Mesothelial cell of epicardium (in vitro differentiated cells): Measurements from ENCODE around the gene GRID2. TPM values are rescaled to one million over a fixed set of nuclear protein-coding genes. Genes with fewer than 3 reads are reported as not detected.

Experiments
- DNase-seq, 2 experiments: peaks; one replicate each; pipeline ENCODE4 v3.0.0; 2021; ENCODE audit warnings: low spot score in 2 of 2; ENCODE audit not compliant: unreplicated experiment in 2 of 2
- H3K27ac Mint-ChIP-seq: 2 replicates; pipeline ENCODE4 v1.8.0; 2021; ENCODE audit warnings: mixed read lengths
- H3K27me3 Mint-ChIP-seq: 2 replicates; pipeline ENCODE4 v1.8.0; 2021; ENCODE audit warnings: low read depth, mixed read lengths
- H3K36me3 Mint-ChIP-seq: 2 replicates; pipeline ENCODE4 v1.8.0; 2021; ENCODE audit warnings: mixed read lengths
- H3K4me1 Mint-ChIP-seq: 2 replicates; pipeline ENCODE4 v1.8.0; 2021; ENCODE audit warnings: mixed read lengths
- H3K4me3 Mint-ChIP-seq: 2 replicates; pipeline ENCODE4 v1.8.0; 2021; ENCODE audit warnings: mild to moderate bottlenecking, moderate library complexity, mixed read lengths
- H3K9me3 Mint-ChIP-seq: 2 replicates; pipeline ENCODE4 v1.8.0; 2021; ENCODE audit warnings: mixed read lengths
- total RNA-seq: library from RNA; stranded (reverse); gene quantifications from 3 replicates; pipeline ENCODE4 v1.2.1, GENCODE V29; 2021
- TF ChIP-seq, protein P1 (sequence below): fragments of 200-600 bp; sonication (generic); IDR thresholded peaks from one replicate; pipeline ENCODE4 v1.5.0; 2021; ENCODE audit warnings: antibody characterized with exemption; ENCODE audit not compliant: unreplicated experiment

The GRID2 gene
- total RNA-seq, 1 donor from 2014 or later: 3.1 TPM

DNA sequence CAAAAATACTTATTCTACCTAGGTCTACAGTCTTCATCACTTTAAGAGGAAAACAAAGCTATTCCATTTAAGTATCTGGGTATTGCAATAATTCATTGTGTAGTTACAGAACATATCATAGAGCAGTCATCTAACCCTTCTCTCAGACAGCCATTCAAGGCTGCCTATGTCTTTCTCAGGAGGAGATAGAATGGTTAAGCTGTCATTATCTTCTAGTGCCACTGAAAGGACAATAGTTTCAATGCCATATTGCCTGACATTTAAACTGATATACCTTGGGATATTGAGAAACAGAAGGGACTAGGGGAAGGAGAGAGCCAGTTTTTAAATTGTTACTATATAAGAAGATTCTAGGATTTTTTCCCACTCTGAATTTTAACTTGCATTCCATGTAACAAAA lies 527.0 kb downstream of the GRID2 start:
- Mint-ChIP-seq H3K27me3 (no peaks in the 10 kb centered on the region), H3K4me3 (no peak overlapping the region), H3K4me1 (peaks cover 2% of the 10 kb centered on the region), H3K9me3 (no peaks in the 10 kb centered on the region), H3K36me3 (no peaks in the 10 kb centered on the region), H3K27ac (no peak overlapping the region)
- TF ChIP-seq, protein P1, sequence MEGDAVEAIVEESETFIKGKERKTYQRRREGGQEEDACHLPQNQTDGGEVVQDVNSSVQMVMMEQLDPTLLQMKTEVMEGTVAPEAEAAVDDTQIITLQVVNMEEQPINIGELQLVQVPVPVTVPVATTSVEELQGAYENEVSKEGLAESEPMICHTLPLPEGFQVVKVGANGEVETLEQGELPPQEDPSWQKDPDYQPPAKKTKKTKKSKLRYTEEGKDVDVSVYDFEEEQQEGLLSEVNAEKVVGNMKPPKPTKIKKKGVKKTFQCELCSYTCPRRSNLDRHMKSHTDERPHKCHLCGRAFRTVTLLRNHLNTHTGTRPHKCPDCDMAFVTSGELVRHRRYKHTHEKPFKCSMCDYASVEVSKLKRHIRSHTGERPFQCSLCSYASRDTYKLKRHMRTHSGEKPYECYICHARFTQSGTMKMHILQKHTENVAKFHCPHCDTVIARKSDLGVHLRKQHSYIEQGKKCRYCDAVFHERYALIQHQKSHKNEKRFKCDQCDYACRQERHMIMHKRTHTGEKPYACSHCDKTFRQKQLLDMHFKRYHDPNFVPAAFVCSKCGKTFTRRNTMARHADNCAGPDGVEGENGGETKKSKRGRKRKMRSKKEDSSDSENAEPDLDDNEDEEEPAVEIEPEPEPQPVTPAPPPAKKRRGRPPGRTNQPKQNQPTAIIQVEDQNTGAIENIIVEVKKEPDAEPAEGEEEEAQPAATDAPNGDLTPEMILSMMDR: no peak
- no peak for DNase-seq

DNA sequence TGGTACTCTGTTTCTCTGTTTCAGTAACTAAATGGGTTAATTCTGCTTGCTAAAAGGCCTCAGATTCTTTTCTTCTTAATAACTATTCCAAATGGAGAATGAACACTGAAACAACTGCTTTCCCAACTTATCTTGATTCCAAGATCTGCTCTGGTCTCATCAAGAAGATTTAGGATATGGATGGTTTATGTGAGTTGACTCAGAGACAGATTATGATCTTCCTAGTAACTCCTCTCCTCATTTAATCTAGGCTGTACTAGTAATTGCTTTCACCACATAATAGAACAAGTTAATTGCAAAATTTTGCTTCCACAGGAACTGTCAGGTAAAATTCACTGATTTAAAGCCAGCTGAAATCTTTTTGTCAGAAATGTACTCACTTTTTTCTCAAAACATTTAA lies 537.1 kb downstream of the GRID2 start:
- Mint-ChIP-seq H3K36me3 (no peaks in the 10 kb centered on the region), H3K27me3 (no peaks in the 10 kb centered on the region), H3K27ac (no peak overlapping the region), H3K4me1 (no peaks in the 10 kb centered on the region), H3K4me3 (no peak overlapping the region), H3K9me3 (peaks cover 5% of the 10 kb centered on the region)
- no peak for DNase-seq
- TF ChIP-seq, protein P1: no peak

DNA sequence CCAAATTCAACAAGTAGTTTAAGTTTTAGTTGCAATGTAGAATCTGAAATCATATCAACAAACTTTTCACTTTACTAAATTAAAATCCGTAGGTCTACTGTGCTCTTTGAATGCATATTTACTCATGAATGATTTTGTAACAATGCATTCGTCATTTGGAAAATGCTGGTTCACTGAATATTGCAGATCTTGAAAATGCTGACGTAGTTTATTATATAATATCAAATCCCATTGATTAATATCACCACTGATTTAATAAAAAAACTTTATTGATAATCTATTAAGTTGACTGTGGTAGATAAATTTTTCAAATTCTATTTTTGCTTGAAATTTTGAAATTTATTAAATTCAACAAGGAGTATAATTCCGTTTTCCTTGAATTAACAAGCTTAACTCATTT lies 540.0 kb downstream of the GRID2 start:
- no peak overlapping the region for H3K27ac Mint-ChIP-seq
- no peaks in the 10 kb centered on the region for H3K4me1 Mint-ChIP-seq
- H3K36me3 Mint-ChIP-seq: no peaks in the 10 kb centered on the region
- H3K27me3 Mint-ChIP-seq: no peaks in the 10 kb centered on the region
- no peak overlapping the region for H3K4me3 Mint-ChIP-seq
- peaks cover 5% of the 10 kb centered on the region for H3K9me3 Mint-ChIP-seq
- TF ChIP-seq, protein P1: no peak
- DNase-seq: no peak

DNA sequence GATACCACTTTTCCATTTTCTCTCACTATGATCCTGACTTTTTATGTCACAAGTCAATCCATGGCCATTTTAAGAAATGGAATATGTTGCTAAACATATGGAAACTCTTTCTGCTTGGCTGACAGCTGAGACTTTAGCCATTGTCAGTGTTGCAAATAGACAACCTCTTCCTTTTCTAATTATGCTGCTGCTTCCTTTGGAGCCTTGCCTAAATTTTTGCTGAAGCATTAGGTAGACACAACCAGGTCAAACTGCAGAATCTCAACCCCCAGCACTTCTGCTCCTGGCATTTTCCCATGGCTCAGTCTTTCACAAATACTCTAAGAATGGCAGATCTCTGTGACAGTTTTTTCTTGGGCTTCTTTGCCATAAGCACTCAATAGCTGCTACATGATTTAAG lies 543.3 kb downstream of the GRID2 start:
- Mint-ChIP-seq H3K27ac (no peak overlapping the region), H3K9me3 (no peaks in the 10 kb centered on the region), H3K4me1 (no peaks in the 10 kb centered on the region), H3K4me3 (no peak overlapping the region), H3K36me3 (no peaks in the 10 kb centered on the region), H3K27me3 (no peaks in the 10 kb centered on the region)
- TF ChIP-seq, protein P1: no peak
- no peak for DNase-seq

DNA sequence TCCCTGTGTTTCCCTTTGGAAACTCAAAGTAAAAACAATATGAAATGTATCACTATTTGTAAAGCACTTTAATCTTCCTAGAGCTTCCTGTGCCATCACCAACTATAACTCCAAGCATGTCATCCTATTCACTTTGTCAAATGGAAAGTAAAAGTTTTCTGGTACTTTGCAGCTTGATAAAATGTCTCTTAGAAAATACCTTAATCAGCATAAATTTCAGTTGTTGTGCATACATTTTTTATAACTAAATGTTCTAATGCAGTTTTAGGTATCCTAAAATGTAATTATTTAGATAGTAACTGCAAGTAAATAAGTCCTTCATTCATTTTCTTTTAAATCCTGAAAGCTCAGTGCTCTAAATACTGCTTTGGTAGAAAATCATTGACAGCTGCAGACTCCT lies 558.7 kb downstream of the GRID2 start:
- H3K27ac Mint-ChIP-seq: no peak overlapping the region
- peaks cover 12% of the 10 kb centered on the region for H3K4me1 Mint-ChIP-seq
- no peak overlapping the region for H3K4me3 Mint-ChIP-seq
- no peaks in the 10 kb centered on the region for H3K9me3 Mint-ChIP-seq
- TF ChIP-seq, protein P1: no peak
- H3K27me3 Mint-ChIP-seq: peaks cover under 1% of the 10 kb centered on the region
- no peaks in the 10 kb centered on the region for H3K36me3 Mint-ChIP-seq
- no peak for DNase-seq

DNA sequence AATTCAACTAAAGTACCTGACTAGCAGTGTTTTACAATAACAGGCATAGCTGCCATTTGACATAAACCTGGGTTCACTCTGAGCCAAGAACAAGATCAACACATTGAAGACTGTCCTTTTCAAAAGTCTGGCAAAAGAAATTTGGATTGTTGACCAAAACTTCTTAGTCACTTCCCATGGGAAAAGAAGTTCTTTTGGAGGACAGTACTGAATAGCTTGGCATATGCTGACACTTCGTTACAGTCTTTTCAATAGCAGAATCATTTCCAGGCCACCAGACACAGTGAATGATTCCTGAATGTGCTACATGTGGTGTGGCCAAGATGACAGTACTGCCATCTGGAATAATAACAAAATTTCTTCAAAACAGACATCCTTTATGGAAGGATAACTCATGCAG lies 560.3 kb downstream of the GRID2 start:
- Mint-ChIP-seq H3K4me3 (no peak overlapping the region), H3K27me3 (no peaks in the 10 kb centered on the region), H3K9me3 (no peaks in the 10 kb centered on the region), H3K4me1 (peaks cover 12% of the 10 kb centered on the region), H3K27ac (no peak overlapping the region), H3K36me3 (no peaks in the 10 kb centered on the region)
- DNase-seq: no peak
- TF ChIP-seq, protein P1: no peak
